Urinary bladder (tissue), 4 donors: Measurements from ENCODE around the gene ZNF664. TPM values are rescaled to one million over a fixed set of nuclear protein-coding genes. Genes with fewer than 3 reads are reported as not detected.

Experiments
- DNase-seq: peaks from one replicate; pipeline ENCODE4 v3.0.0-alpha.2; 2015; ENCODE audit errors: extremely low spot score
- H3K27ac ChIP-seq: one replicate; pipeline ENCODE4 v1.5.1; 2013; ENCODE audit warnings: low read depth, mild to moderate bottlenecking, moderate library complexity
- H3K36me3 ChIP-seq: one replicate; pipeline ENCODE4 v1.6.1; 2013; ENCODE audit warnings: mild to moderate bottlenecking, moderate library complexity; ENCODE audit not compliant: insufficient read depth
- H3K4me1 ChIP-seq: one replicate; pipeline ENCODE4 v1.6.1; 2013; ENCODE audit warnings: mild to moderate bottlenecking, moderate library complexity; ENCODE audit not compliant: insufficient read depth
- H3K4me3 ChIP-seq: one replicate; pipeline ENCODE4 v1.5.1; 2013; ENCODE audit warnings: low read depth, low read length
- WGBS: extraction: QIAGEN DNeasy Blood & Tissue Kit; methylation state at CpG from one replicate; pipeline ENCODE4 v1.1.7; 2013; 5-methylcytosine and 5-hydroxymethylcytosine counted together
- polyA plus RNA-seq: library from polyadenylated mRNA; stranded (reverse); fragments of 200-250 nt; gene quantifications from one replicate; pipeline ENCODE4 v1.2.3, GENCODE V29; 2013
- small RNA-seq: library from RNA; depleted of rRNA; stranded (forward); fragments of <200 nt; gene quantifications from one replicate; pipeline ENCODE3, GENCODE V24; 2014
- total RNA-seq: library from RNA; depleted of rRNA; stranded (reverse); fragments of >200 nt; gene quantifications from one replicate; pipeline ENCODE4 v1.2.3, GENCODE V29; 2014
- donor health status: healthy with polysubstance abuse.
- donor health status: healthy.

ZNF664 gene
- total and polyA plus RNA-seq, 2 donors = 45.7 to 71.6 TPM

- Histone ChIP-seq H3K27ac (no peak overlapping the region), H3K36me3 (no peaks in the 10 kb centered on the region), H3K4me3 (no peak overlapping the region), H3K4me1 (no peaks in the 10 kb centered on the region)
- WGBS = 8% methylated on average over 10 of the region's 10 CpGs
- peak; percentile 66 for DNase-seq
Observed at GRCh38 chr12:124053851-124054250, 80.8 kb downstream of the ZNF664 start.

DNA sequence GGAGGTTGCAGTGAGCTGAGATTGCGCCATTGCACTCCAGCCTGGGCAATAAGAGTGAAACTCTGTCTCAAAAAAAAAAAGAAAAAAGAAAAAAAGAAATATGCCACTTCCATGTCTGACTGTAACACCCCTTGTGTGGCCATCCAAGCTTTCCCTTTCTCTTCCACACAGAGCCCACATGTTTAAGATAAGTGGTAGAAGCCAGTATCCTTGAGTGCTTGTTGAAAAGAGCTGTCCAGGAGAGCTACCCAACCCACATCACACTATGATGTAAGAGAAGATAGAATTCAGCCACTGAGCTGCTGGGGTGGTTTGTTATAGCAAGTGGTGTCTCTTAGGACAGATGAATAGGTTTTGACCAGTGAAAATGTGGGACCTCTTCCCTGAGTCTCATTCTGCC lies 82.1 kb downstream of the ZNF664 start:
- Histone ChIP-seq H3K4me1 (no peaks in the 10 kb centered on the region), H3K27ac (no peak overlapping the region), H3K4me3 (no peak overlapping the region), H3K36me3 (no peaks in the 10 kb centered on the region)
- WGBS = 100% methylated on average over 1 of the region's 1 CpG
- DNase-seq = no peak

- H3K36me3 ChIP-seq = no peaks in the 10 kb centered on the region
- H3K27ac ChIP-seq = no peak overlapping the region
- no peaks in the 10 kb centered on the region for H3K4me1 ChIP-seq
- WGBS = 86% methylated on average over 2 of the region's 2 CpGs
- H3K4me3 ChIP-seq = no peak overlapping the region
- no peak for DNase-seq
Observed at GRCh38 chr12:124057691-124058090, 84.7 kb downstream of the ZNF664 start.

DNA sequence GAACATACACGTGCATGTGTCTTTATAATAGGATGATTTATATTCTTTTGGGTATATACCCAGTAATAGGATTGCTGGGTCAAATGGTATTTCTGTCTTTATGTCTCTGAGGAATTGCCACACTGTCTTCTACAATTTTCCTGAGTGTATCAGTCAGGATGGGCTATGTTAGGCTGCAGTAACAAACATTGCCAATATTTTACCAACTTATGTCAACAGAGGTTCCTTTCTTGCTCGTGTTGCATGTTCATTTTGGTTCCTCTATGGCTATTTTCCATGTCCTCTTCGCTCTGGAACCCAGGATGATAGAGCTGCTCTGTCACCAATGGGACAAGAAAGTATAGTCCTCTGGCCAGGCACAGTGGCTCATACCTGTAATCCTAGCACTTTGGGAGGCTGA lies 86.7 kb downstream of the ZNF664 start:
- WGBS = 93% methylated on average over 3 of the region's 3 CpGs
- Histone ChIP-seq H3K4me3 (no peak overlapping the region), H3K4me1 (no peaks in the 10 kb centered on the region), H3K27ac (no peak overlapping the region), H3K36me3 (no peaks in the 10 kb centered on the region)
- no peak for DNase-seq

Small RNAs within 50 kb of the gene (small RNA-seq; reads per million reads assigned to genes)
- gene AC068790.4 = not detected
- gene AC068790.6 = not detected

Other genes starting within 250 kb of the ZNF664 start
- 0.90 TPM for gene DNAH10, start 210.9 kb upstream of the ZNF664 start, total RNA-seq
- gene DNAH10, start 210.9 kb upstream of the ZNF664 start, polyA plus RNA-seq = 0.14 TPM
- gene CCDC92, start 384 bp upstream of the ZNF664 start, total RNA-seq = 9.1 TPM
- gene CCDC92, start 384 bp upstream of the ZNF664 start, polyA plus RNA-seq = 49.8 TPM